Measurements from ENCODE around the gene SGIP1. TPM values are rescaled to one million over a fixed set of nuclear protein-coding genes. Genes with fewer than 3 reads are reported as not detected.

SGIP1 gene
- total and polyA plus RNA-seq, 2 of the 4 experiments (the other 2 are of a cell fraction): 27.1 to 42.7 TPM

GRCh38 chr1:66705110-66705509, 171.2 kb downstream of the SGIP1 start:
- Histone ChIP-seq H3K9me3 (ENCODE audit: control insufficient read depth, insufficient read depth, low read length) (no peaks in the 10 kb centered on the region), H3K4me3 (ENCODE audit: insufficient read depth, low read depth, low read length) (no peak overlapping the region), H3K18ac (ENCODE audit: low read depth, low read length) (no peak overlapping the region), H3K14ac (replicated peaks; ENCODE audit: low read depth, low read length) (no peak overlapping the region), H3K9ac (ENCODE audit: low read depth, low read length) (no peak overlapping the region), H2BK15ac (ENCODE audit: low read depth, low read length) (no peak overlapping the region), H2AK9ac (replicated peaks; ENCODE audit: low read depth, low read length, poor library complexity) (no peak overlapping the region), H3K27me3 (ENCODE audit: control insufficient read depth, insufficient read depth, low read length) (no peaks in the 10 kb centered on the region), H3K4me2 (ENCODE audit: low read depth, low read length) (no peak overlapping the region), H2AK5ac (ENCODE audit: low read depth, low read length) (no peak overlapping the region), H3K4me1 (ENCODE audit: control insufficient read depth, insufficient read depth, low read length) (no peaks in the 10 kb centered on the region), H4K91ac (ENCODE audit: insufficient read depth, low read depth, low read length) (no peak overlapping the region), H3K56ac (ENCODE audit: extremely low read depth, insufficient read depth, low read length) (no peak overlapping the region), H3K23ac (ENCODE audit: low read depth, low read length) (no peak overlapping the region), H2AFZ (replicated peaks; ENCODE audit: low read length, poor library complexity) (no peak overlapping the region), H4K8ac (ENCODE audit: low read depth in 2 of 2, low read length in 2 of 2) (no peak overlapping the region), H2BK20ac (ENCODE audit: low read depth, low read length) (no peak overlapping the region), H3K4ac (ENCODE audit: low read depth, low read length) (no peak overlapping the region), H2BK120ac (ENCODE audit: low read depth, low read length) (no peak overlapping the region), H3K9me1 (ENCODE audit: insufficient read depth, low read length) (peaks cover 4% of the 10 kb centered on the region), H3K36me3 (ENCODE audit: control insufficient read depth, insufficient read depth, low read length) (no peaks in the 10 kb centered on the region; the same call in none of the 2 replicates), H4K20me1 (ENCODE audit: insufficient read depth, low read length) (no peaks in the 10 kb centered on the region), H2BK5ac (ENCODE audit: low read depth, low read length, poor library complexity, severe bottlenecking) (no peak overlapping the region), H4K5ac (ENCODE audit: low read depth, low read length) (no peak overlapping the region), H3K27ac (ENCODE audit: insufficient read depth, low read length) (no peak overlapping the region), H3K79me1 (ENCODE audit: low read depth in 1 of 2, low read length in 2 of 2) (no peaks in the 10 kb centered on the region; a peak in 1 of 4 replicates)
- POLR2A ChIA-PET (ENCODE audit: unreplicated experiment): no interaction called here
- TF ChIP-seq CTCF (conservative IDR thresholded peaks at IDR 0.05; ENCODE audit: low read depth, low read length) (no peak), RFX5 (IDR thresholded peaks at IDR 0.05; ENCODE audit: low read depth, low read length) (no peak)
- dilution Hi-C loops (cut with HindIII; ENCODE audit: low sequenced_read_pairs, unreplicated experiment) (no loop called here), in situ Hi-C loops (cut with MboI; ENCODE audit: low sequenced_read_pairs) (loop anchor here (25.0 kb wide), 1 partner anchor 743 kb away; no protein-coding TSS in a partner anchor), intact Hi-C loops (cut with micrococcal nuclease) (no loop called here)
- DNase-seq: no peak
- CTCF ChIA-PET: no interaction called here
- no TSS peak for BruUV-seq (replicated peaks)
- 70% methylated on average over 2 of the region's 5 CpGs; no CpG with 5 or more reads in 1 of the 2 experiments for WGBS, 2 experiments (ENCODE audit: extremely low coverage in 2 of 2, insufficient read length in 1 of 2)
- ATAC-seq (ENCODE audit: low read depth): no peak

Measured in IMR-90 (cell line).